22Rv1 (cell line): ENCODE data around the gene FADS1.

Experiments
- H3K27ac ChIP-seq: fragments of 450-650 bp; 2 replicates; pipeline ENCODE4 v1.5.1; 2017
- CTCF ChIP-seq: fragments of 450-650 bp; IDR thresholded peaks from 2 replicates; pipeline ENCODE4 v1.5.1; 2017; ENCODE audit warnings: mild to moderate bottlenecking
- ZFX ChIP-seq: fragments of 450-650 bp; IDR thresholded peaks from 2 replicates; pipeline ENCODE4 v1.6.1; 2017; ENCODE audit warnings: antibody characterized with exemption, borderline replicate concordance

FADS1 gene

DNA sequence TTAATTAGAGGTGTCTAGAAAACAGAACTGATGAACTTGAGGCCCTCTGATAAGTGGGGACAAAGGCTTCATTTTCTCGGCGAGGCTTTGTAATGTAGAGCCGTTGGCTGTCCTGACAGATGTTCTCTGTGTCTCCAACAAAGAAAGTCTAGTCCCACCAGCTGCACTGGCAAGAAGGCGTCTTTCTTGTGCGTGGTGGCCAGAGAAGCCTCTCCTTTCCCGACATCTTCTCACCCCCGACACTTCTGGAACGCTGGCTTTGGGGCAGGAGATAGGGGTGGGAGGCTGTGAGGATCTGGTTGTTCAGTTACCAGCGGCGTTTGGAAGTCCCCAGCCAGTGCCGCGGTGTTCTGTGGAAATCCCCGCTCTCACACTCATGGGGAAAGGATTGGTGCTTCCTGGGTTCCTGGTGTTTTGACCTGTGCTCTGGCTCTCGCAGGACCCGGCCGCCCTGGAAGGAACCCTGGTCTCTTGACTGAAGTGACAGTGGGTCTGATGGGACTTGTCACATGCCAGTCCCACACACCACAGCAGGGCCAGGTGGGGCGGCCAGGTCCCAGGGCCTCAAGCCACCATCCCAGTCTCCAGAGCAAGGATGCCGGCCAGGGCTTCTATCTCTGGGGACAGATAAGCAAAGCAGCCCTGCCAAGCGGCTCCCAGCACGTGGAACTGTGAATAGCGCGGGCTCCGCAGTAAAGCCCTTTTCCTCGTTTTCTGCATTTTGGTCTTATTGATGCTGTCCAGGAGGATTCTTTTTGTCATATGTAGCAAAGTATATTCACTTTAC is 34.5 kb upstream of the FADS1 start:
- TF ChIP-seq ZFX: no peak

GRCh38 chr11:61850687-61851086 is 33.9 kb upstream of the FADS1 start:
- TF ChIP-seq ZFX (no peak), CTCF (no peak)
- no peak overlapping the region for H3K27ac ChIP-seq

More for the DNA sequence above, 34.5 kb upstream of the FADS1 start:
- H3K27ac ChIP-seq: no peak overlapping the region

GRCh38 chr11:61848631-61849030 is 31.8 kb upstream of the FADS1 start:
- TF ChIP-seq ZFX (no peak), CTCF (no peak)
- no peak overlapping the region for H3K27ac ChIP-seq

GRCh38 chr11:61847914-61848581 is 31.2 kb upstream of the FADS1 start:
- H3K27ac ChIP-seq: no peak overlapping the region

DNA sequence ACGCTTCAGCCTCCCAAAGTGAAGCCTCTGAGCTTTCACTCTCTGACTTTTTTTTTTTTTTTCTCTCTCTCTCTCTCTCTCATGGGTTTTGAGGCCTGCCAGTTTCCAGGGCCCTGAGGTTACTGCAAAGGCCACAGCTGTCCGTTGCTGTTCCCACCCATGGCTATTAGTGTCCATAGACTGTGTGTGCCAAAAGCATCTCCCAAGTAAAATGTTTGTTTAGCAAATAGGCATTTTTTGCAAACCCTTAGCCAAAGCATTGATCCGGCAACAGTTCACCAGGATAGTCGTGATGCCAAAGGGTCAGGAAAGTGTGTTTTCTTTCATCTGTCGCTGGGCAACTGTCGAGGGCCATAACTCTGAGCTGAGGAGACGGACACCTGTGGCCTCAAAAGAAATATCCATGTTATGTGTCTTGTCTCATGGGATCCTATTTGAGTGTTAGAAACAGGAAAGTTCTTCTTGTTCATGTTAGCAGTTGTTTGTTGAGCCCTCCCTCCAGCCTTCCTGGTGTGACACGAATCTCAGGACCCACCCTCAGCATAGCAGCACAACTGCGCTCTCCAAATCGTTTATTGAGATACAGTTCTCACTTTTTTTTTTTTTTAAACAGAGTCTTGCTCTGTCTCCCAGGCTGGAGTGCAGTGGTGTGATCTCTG is 29.7 kb upstream of the FADS1 start:
- no peak for TF ChIP-seq CTCF
- no peak for TF ChIP-seq ZFX

More at GRCh38 chr11:61847914-61848581, 31.2 kb upstream of the FADS1 start:
- TF ChIP-seq CTCF (no peak), ZFX (no peak)

DNA sequence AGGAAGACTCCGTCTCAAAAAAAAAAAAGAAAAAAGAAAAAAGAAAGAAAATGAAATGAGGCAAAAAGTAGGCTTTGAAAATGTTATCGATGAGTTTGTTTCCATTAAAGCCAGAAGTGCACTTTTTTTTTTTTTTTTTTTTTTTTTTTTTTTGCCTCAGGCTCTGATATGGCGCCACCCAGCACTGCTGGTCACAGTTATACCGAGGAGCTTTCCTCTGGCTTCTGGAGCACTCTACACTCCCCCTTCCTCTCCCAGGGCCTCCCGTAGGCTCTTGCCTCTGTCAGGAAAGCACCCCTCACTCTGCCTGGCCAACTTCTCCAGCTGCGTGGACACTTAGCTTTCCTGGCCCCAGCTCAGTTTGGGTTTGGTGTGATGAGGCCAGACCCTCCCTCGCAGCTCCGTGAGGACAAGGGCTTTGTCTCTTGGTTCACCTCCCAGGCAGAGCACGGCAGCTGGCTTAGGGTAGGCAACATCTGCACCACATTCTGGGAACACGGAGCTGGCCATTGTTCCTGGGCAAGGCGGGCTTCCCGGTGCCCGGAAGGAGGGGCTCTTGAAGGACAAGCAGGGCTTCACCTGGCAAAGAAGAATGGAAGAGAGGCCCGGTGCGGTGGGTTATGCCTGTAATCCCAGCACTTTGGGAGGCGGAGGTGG is 28.2 kb upstream of the FADS1 start:
- TF ChIP-seq CTCF (no peak), ZFX (no peak)

More for the DNA sequence above, 29.7 kb upstream of the FADS1 start:
- no peak overlapping the region for H3K27ac ChIP-seq

DNA sequence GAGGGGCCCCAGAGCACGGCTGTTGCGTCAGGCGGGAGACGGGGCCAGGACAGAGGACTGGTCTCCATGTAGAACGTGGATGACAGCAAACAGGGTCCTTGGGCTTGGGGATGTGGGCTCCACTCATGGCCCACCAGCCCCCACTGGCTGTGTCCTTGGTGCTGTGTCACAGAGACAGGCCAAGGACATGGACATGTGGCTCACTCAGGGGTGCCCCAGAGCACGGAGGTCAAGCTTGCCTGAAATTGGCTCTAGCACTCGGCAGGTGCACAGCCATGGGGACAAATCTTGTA is 25.7 kb upstream of the FADS1 start:
- TF ChIP-seq CTCF (no peak), ZFX (no peak)

More for the DNA sequence above, 28.2 kb upstream of the FADS1 start:
- H3K27ac ChIP-seq: no peak overlapping the region

More for the DNA sequence above, 25.7 kb upstream of the FADS1 start:
- H3K27ac ChIP-seq: no peak overlapping the region
